ENCODE measurements around the gene PCDHB16.
A peak's percentile ranks its signal among the peaks of the same experiment; 100 is the strongest.
"Not testable (repeated sequence)": the region's sequence is repeated elsewhere in the genome, so short reads cannot be mapped to it uniquely, and the experiment has no call there.

Gene PCDHB16

GRCh38 chr5:141184117-141184855 is 2.1 kb downstream of the PCDHB16 start:
- DNase-seq: not testable (repeated sequence)

- DNase-seq: peak; percentile 29 to 42
Observed at GRCh38 chr5:141186897-141187512, 4.8 kb downstream of the PCDHB16 start, which contains the start of gene PCDHB9. Gene PCDHB9 (plus strand): TSS chr5:141187161. CDS start chr5:141187319, 158 bp downstream.

GRCh38 chr5:141188682-141189081 is 6.5 kb downstream of the PCDHB16 start:
- DNase-seq: not testable (repeated sequence)

GRCh38 chr5:141189131-141189530 is 6.9 kb downstream of the PCDHB16 start:
- DNase-seq: not testable (repeated sequence)

GRCh38 chr5:141192110-141192725 is 10.0 kb downstream of the PCDHB16 start, which contains the start of gene PCDHB10:
Gene PCDHB10 (plus strand): TSS chr5:141192353. CDS start chr5:141192553, 200 bp downstream.
- peak; percentile 42 to 52 for DNase-seq

- not testable (repeated sequence) for DNase-seq
Observed at GRCh38 chr5:141194332-141194731, 12.1 kb downstream of the PCDHB16 start.

GRCh38 chr5:141196363-141196762 is 14.2 kb downstream of the PCDHB16 start:
- DNase-seq: no peak

- DNase-seq: no peak
Observed at GRCh38 chr5:141199359-141200235, 17.4 kb downstream of the PCDHB16 start, which contains the start of gene PCDHB11. Gene PCDHB11 (plus strand): TSS chr5:141199627. CDS start chr5:141199775, 148 bp downstream.

- DNase-seq: not testable (repeated sequence)
Observed at GRCh38 chr5:141201126-141201525, 18.9 kb downstream of the PCDHB16 start.

GRCh38 chr5:141201646-141202045 is 19.5 kb downstream of the PCDHB16 start:
- DNase-seq: not testable (repeated sequence)

- no peak for DNase-seq
Observed at GRCh38 chr5:141208478-141208877, 26.3 kb downstream of the PCDHB16 start, which contains the start of gene PCDHB12. Gene PCDHB12 (plus strand): TSS chr5:141208719. CDS start chr5:141208908, 189 bp downstream.

GRCh38 chr5:141210281-141210680 is 28.1 kb downstream of the PCDHB16 start:
- DNase-seq: not testable (repeated sequence)

GRCh38 chr5:141210849-141211248 is 28.7 kb downstream of the PCDHB16 start:
- DNase-seq: not testable (repeated sequence)

GRCh38 chr5:141213656-141214339 is 31.6 kb downstream of the PCDHB16 start, which contains the start of gene PCDHB13:
Gene PCDHB13 (plus strand): TSS chr5:141213919. CDS start chr5:141214124, 205 bp downstream.
- DNase-seq: peak; percentile 23 to 31

- DNase-seq: not testable (repeated sequence)
Observed at GRCh38 chr5:141214583-141214982, 32.4 kb downstream of the PCDHB16 start.

GRCh38 chr5:141215504-141215903 is 33.3 kb downstream of the PCDHB16 start:
- DNase-seq: not testable (repeated sequence)

GRCh38 chr5:141216035-141216434 is 33.8 kb downstream of the PCDHB16 start:
- DNase-seq: not testable (repeated sequence)

- no peak for DNase-seq
Observed at GRCh38 chr5:141223112-141223783, 41.1 kb downstream of the PCDHB16 start, which contains the start of gene PCDHB14. Gene PCDHB14 (plus strand): TSS chr5:141223343. CDS start chr5:141223506, 163 bp downstream.

GRCh38 chr5:141224844-141225243 is 42.7 kb downstream of the PCDHB16 start:
- DNase-seq: not testable (repeated sequence)

GRCh38 chr5:141225421-141225820 is 43.2 kb downstream of the PCDHB16 start:
- DNase-seq: not testable (repeated sequence)
